Measurements from ENCODE around the gene VARS1.

- TF ChIP-seq EZH2 (IDR thresholded peaks at IDR 0.05; ENCODE audit: insufficient read depth, poor library complexity, severe bottlenecking) (no peak), EZH2phosphoT487 (IDR thresholded peaks at IDR 0.05; ENCODE audit: insufficient read depth, low read depth) (no peak)
Observed at GRCh38 chr6:31829633-31830283, 34.2 kb upstream of the VARS1 start.
